Neural progenitor cell (in vitro differentiated cells): ENCODE results near the gene CTAGE9.

Source experiments
- CTCF ChIP-seq: fragments of 200-600 bp; sonication (generic); IDR thresholded peaks from 2 replicates; pipeline ENCODE4 v1.5.1; 2017; ENCODE audit warnings: antibody characterized with exemption, mild to moderate bottlenecking
- EZH2 ChIP-seq: fragments of 200-600 bp; sonication (generic); IDR thresholded peaks from 2 replicates; pipeline ENCODE4 v1.6.1; 2017; ENCODE audit warnings: antibody characterized with exemption, mild to moderate bottlenecking, moderate library complexity

GRCh38 chr6:131681585-131681984, 29.2 kb downstream of the CTAGE9 start:
- TF ChIP-seq CTCF = no peak
- no peak for TF ChIP-seq EZH2
